GF-D8 (cell line): Measurements from ENCODE around the gene REX1BD.
"Not testable (repeated sequence)": the region's sequence is repeated elsewhere in the genome, so short reads cannot be mapped to it uniquely, and the experiment has no call there.

Experiments used
- DNase-seq: peaks from one replicate; lab custom pipeline; 2025; lab: John Stamatoyannopoulos, UW

Gene REX1BD

DNA sequence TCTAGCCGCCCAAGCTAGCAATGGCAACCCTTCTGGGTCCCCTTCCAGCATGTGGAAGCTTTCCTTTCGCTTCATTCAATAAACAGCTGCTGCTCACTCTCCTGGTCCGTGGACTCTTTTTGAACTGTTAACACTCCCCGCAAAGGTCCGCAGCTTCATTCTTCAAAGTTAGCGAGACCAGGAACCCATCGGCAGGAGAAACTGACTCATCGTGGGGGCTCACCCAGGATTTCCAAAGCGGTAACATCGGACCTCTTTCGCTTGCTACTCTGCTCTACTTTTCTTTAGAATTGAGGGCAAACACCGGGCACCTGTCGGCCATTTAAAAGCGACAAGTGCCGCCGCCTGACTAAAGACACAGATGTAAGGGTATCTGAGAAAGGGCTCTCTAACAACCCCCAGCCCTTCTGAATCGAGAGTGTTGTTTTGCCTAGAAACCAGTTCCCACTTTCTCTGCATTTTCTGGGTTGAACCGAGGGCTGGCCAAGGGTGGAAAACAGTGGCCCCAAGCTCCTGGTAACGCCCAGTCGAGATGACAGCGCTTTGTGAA lies 11.2 kb upstream of the REX1BD start:
- DNase-seq: no peak

DNA sequence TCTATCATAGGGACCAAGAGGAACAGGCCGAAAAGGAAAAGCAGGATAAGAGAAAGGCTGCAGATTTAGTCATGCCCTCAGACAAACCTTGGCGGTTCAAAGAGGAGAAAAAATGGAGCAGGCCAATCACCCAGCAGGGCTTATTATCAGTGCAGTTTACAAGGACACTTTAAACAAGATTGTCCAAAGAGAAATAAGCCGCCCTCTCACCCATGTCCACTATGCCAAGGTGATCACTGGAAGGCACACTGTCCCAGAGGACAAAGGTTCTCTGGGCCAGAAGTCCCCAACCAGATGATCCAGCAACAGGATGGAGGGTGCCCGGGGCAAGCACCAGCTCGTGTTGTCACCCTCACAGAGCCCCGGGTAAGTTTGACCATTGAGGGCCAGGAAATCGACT lies 8.3 kb upstream of the REX1BD start:
- no peak for DNase-seq

DNA sequence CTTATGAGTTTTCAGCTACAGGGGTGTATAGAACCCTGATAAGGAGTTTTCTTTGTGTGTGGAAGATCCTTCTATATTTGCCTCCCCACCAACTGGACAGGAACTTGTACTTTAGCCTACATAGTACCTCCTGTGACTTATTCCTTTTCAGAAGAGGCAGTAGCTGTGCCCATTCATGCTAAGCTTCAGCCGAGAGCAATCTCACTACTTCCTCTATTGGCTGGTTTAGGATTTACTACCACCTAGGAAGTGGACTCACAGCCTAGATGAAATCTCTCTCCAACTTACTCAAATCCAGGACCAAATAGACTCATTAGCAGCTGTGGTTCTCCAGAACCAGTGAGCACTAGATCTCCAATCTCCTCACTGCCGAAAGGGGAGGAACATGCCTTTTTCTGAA lies 2.3 kb upstream of the REX1BD start:
- DNase-seq: peak; percentile 39

DNA sequence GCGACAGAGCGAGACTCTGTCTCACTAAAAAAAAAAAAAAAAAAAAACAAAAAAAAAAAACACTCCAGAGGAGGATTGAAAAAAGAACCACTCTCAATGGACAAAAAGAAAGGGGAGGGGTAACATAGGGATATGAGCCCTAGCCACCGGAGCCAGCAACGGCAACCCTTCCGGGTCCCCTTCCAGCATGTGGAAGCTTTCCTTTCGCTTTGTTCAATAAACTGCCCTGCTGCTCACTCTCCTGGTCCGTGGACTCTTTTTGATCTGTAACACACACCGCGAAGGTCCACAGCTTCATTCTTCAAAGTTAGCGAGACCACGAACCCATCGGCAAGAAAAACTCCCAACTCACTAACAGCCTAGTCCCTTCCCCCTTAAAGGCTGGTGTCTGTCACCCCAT lies 1.0 kb upstream of the REX1BD start:
- DNase-seq: no peak

DNA sequence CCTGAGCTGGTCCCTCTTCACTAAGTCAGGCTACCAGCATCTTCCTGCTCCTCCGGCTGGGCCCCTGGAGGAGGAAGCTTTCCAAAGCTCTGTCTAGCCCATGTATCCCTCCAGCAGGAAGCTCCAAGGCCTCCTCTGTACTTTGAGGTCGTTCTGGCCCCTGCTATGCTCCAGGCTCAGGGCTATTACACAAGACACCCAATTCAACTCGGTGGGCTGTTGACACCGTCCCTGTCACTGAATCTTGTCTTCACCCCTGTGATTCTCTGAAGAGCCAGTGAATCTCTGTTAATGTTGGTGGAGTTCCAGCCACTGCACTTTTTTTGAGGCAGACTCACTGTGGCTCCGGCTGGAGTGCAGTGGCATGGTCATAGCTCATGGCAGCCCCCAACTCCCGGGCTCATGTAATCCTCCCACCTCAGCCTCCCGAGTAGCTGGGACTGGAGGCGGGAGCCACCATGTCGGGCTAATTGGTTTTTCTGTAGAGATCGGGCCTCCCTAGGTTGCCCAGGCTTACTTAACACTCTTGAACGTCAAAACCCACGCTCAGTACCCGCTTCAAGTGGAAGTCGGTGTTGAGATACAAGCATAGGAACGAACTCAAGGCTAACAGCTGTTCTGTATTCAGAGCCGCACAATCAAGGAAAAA lies 512 bp upstream of the REX1BD start:
- DNase-seq: peak; percentile 14

DNA sequence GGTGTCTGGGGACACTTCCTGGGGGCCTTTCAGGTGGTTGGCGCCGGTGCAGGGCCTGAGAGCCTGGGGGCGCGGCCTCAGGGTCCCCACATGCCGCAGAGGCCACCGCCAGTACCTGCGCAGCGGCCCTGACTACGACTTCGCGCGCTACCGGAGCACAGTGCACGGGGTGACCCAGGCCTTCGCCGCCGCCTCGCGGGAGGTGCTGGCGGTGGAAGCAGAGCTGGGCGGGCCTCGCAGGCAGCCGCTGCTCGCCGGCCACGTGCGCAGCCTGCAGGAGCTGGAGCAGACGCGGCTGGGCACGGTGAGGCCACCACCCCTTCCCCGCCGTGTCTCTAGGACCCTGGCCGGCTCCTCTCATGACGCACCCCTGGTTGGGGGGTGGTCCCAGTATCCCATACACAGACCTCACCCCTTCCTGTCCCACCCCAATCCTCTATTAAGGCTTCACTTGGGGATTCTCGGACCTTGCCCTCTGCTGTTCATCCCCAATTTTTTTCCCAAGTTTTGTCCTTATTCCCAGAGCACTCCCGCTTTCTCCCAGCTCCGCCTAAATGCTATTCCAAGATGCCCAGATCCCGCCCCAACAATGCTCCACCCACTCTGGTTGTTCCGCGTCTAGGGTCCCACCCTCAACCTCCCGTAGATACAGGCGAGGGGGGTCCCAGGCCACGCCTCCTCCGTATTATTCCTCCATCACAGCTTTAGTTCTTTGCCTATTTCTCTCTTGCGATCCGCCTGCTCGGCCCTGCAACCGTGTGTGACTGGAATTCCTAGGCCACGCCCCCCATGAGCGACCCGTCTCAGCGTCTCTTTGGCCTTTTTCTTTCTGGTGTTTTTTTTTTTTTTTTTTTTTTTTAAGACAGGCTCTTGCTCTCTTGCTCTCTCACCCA lies 1.0 kb downstream of the REX1BD start:
- DNase-seq: peak; percentile 19

DNA sequence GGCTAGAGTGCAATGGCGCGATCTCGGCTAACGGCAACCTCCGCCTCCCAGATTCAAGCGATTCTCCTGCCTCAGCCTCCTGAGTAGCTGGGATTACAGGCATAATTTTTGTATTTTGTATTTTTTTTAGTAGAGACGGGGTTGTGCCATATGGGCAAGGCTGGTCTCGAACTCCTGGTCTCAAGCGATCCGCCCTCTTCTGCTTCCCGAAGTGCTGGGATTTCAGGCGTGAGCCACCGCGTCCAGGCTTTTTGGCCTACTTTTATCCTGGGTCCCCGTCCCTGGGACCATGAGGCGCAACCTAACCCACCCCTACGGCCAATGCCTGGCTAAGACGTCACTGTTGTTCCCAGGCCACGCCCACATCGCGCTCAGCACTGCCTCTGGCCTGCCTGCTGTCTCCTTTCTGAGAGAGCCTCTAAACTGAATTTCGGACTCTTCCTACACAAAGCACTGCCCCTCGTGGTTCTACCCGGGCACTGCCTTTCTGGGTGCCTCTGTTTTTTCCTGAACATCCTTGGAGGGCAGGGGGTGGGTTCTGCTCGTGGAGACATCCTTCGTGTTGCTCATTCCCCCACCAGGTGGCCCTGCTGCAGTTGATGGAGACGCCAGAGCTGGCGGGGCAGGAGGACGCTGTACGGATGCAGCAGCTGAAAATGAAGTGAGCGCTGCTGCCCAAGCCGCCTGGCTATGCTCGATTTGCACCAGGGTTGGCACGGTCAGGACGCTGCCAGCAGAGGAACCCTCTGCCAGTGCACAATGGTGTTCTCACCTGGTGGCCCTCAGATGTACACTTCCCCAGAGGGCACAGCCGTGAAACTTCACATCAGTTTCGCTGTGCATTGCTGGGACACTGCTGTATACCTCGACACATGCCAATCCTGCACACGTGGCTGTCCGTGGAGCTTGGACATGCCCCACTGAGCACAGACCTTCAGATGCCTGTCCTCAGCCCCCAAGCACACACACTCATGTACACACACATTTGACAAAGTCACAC lies 2.0 kb downstream of the REX1BD start:
- no peak for DNase-seq

DNA sequence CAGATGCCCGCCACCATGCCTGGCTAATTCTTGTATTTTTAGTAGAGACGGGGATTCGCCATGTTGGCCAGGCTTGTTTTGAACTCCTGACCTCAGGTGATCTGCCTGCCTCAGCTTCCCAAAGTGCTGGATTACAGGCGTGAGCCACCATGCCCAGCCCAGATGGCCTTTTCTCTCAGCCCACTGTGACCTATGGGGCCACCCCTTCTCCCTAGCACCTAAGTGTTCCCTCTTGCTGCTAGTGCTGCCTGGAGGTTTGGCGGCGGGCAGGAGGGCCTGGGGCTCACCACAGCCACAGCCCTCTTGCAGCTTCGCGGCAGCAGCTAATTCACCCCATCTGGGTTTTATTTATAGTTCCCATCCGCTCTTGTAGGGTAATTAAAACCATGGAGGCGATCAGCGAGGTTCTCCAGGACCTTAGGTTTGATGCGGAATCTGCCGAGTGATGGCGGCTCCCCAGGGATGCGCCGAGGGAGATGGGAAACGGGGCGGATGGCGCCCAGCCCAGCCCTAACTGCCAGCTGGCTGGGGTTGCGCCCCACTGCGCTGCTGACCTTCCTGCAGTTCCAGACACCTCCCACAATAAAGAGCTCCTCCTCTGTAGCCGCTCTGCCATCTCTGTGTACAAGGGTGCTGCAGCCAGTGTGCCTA lies 3.3 kb downstream of the REX1BD start:
- no peak for DNase-seq

DNA sequence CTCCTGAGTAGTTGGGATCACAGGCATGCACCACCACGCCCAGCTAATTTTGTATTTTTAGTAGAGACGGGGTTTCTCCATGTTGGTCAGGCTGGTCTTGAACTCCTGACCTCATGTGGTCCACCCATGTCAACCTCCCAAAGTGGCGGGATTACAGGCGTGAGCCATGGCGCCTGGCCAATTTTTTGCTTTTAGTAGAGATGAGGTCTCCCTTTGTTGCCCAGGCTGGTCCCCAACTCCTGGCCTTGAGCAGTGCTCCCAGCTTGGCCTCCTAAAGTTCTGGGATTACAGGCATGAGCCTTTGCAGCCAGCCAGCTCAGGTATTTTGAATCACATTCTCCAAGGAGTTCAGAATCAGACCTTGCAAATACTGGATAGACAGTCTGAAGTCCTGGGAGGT lies 4.1 kb downstream of the REX1BD start:
- not testable (repeated sequence) for DNase-seq

DNA sequence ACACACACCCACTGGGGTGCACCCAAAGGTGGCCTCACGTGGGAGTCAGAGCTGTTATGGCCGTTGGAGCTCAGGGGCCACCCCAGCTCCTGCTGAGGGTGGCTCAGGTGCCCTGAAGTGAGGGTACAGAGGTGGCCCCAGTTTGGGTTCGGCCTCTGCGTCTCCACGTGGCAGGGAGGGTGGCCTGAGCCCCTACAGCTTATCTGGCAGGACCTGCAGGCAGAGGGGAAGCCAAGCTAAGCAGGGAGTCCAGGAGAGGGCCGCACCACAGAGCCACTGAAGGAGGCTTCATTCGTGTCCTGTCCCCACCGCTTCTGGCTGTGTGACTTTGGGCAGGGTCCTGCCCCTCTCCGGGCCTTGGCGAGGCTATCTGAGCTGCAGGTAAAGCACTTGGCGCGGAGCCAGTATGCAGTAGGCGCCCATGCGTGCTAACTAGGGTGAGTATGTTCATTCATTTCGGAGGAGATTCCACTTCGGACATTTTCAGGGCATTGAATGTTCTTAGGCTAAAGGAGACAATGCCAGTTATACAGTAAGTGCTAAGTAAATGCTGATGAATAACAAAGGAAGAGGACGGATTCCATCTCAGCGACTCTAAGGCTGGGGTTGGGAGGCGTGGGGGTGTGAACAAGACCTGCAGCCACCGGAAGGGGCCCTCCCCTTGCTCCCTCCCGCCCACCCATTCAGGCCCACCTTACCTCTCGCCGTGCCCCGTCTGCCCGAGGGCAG lies 4.9 kb downstream of the REX1BD start:
- no peak for DNase-seq

DNA sequence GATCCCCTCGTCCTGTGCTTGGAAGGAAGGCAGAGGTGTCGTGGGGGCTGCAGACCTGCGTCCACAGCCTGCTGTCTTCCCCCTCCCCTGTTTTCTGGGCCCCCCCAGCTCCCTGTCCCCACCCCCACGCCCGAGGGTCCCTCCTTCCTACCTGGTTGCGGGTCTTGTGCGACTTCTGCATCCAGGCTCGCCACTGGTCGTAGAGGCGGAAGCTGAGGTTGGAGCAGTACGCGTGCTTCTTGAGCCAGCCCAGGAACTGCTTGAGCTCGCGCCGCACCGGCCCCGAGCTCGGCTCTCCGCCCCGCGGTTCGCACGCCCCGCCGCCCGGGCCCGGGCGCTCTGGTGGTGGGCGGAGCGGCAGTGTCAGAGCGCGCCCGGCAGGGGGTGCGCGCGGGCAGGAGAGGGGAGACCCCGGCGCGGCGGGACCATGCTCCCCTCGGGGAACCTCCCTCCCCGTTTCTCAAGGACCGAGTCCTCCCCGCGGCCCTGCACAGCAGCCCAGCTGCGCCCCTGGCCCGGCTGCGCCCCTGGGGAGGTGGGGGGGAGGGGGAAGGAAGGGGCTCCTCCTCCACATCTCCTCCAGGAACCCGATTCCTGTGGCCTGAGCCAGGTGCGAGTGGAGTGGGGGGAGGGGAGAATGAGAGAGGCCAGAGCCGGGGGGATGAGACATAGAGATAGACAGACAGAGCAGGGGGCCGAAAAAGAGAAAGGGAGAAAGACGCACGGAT lies 5.7 kb downstream of the REX1BD start:
- peak; percentile 28 for DNase-seq

DNA sequence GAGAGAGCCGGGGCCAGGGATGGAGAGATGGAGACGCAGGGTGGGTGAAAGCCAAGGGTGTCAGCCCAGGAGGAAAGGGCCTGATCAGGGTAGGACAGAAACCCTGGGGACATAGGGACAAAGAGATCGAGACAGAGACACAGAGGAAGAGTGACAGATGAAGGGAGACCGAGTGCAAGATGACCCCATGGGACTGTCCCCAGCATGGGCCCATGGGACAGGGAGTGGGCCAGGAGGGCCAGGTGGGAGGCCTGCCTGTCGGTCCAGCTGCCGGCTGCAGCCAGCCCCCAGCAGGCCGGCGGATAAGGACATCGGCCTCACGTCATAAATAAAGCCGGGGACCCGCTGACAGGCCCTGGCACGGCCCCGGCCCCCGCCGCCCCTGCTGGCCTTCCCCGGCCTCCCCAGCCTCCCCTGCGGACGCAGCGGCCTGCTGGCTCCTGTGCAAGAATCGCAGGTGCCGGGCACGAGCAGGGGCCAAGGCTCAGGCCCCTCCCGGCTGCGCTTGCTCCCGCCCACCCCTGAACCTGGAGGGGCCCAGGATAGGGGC lies 6.3 kb downstream of the REX1BD start:
- DNase-seq: no peak

DNA sequence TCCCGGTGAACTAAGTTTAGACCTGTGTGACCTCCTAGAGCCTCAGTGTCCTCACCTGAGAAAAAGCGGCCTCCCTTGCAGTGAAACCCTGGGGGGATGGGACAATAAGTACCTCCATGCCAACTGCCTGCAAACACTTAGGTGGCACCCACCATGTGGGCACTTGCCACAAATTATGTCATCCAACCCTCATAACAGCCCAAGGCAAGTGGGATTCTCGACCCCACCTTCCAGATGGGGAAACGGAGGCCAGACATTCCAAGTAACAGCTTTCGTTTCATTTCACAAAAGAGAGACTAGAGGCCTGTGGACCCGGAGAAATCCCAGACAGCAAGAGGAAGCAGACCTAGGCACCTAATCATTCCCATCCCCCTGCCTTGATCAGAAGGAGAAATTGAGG lies 6.9 kb downstream of the REX1BD start:
- DNase-seq: no peak

DNA sequence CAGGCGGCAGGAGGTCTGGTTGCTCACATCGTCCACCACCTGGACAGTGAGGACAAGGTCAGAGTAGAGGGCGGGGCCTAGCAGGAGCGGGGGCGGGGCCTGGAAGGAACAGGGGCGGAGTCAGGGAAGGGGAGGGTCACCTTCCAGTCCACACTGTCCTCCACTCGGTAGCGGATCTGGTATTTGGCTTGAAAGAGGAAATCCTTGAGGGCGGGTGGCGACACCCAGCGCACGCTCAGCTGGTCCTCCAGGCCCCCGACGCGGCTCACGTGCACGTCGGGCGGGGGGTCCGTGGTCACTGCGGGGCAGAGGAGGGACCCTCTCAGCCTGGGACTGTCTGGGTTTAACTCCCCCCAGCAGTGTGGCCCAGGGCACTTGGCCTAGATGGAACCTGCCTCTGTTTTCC lies 8.2 kb downstream of the REX1BD start:
- DNase-seq: peak; percentile 42

DNA sequence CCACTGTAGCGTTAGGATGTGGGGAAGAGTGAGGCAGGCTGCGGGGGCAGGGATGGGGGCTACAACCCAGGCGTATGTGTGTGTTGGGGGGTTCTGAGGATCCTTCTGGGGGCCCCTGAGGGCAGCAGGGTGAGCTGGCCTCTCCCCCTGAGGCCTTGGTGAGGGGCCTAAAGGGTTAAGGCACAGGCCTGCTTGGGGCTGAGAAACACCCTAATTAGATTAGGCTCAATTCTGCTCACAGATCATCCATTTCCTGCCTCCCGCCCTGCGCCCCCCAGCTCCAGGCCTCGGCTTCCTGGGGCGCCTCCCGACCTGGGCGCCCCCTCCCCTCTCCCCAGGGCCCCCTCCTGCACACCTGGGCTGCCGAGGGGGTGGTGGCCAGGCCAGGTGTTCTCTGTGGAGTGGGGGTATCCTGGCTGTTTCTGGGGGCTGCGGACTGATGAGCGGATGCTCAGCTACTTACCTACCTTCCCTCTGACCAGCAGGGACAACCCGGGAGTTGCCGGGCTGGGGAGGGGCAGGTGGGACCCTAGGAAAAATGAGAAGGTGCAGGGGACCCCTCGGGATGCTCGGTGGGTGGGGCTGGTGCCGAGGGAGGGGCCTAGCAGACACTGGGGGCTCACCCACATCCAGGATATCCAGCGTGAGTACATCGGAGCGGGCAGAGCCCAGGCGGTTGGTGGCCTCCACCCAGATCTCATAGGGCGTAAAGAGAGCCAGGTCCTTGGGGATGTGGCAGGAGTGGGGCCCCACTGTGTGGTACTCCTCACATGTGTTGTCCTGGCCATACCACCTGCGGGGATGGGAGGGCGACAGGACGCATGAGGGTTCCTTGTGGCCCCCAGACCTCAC lies 9.4 kb downstream of the REX1BD start:
- DNase-seq: no peak

DNA sequence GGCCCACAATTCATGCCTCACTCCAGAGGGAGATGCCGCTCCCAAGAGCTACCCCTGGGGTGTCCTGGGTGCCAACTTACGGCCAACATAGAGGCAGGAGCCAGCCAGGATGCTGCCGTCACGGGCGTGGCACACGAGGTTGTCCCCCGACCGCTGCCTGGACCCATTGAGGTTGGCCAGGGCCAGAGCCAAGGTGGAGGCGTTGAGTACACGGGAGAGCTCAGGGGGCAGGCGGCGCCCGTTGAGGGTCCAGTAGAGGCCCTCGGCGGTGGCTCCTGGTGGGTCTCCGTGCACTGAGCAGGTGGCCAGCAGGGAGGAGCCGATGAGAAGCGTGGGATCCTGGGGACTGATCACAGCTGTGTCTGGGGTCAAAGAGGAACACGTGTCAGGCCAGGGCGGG lies 10.9 kb downstream of the REX1BD start:
- no peak for DNase-seq

DNA sequence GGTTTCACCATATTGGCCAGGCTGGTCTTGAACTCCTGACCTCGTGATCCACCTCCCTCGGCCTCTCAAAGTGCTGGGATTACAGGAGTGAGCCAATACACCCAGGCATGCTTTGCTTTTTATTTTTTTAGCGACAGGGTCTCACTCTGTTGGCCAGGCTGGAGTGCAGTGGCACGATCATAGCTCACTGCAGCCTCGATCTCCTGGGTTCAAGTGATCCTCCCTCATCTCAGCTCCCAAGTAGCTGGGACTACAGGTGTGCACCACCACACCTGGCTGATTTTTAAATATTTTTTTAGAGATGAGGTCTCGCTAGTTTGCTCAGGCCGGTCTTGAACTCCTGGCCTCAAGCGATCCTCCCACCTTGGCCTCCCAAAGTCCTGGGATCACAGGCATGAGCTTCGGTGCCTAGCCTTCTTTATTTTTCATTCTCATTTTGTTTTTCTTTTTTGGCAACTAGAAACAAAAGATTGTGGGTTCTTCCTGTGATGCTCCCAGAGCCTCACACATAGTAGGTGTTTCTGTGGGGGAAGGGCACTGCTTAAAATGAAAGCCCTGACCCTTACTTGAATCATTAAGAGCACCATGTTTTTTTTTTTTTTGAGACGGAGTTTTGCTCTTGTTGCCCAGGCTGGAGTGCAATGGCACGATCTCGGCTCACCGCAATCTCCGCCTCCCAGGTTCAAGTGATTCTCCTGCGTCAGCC lies 12.2 kb downstream of the REX1BD start:
- not testable (repeated sequence) for DNase-seq

DNA sequence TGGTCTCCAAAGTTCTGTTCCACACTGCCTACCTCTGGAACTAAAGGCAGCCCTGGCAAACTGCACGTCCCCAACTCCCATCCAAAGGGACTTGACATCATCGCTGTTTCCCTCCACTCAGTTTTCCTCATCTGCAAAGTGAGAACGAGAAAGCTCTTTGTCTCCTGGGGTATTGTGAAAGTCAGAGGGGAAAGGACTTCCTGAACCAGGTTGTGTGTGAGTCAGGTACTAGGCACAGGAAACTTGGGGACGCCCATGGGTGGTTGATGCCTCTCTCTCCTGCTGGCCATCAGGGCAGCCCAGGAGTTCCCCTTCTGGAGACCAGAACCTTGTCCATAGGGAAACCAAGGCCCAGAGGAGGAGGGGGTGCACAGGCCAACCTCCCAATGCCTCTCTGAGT lies 13.3 kb downstream of the REX1BD start:
- DNase-seq: no peak
